OCI-M1 (cell line): ENCODE results near the gene HPS3.

Experiments
- DNase-seq: peaks from one replicate; lab custom pipeline; 2025; lab: John Stamatoyannopoulos, UW

The HPS3 gene

GRCh38 chr3:149120051-149120972, 9.1 kb upstream of the HPS3 start:
- DNase-seq: peak; percentile 70

DNA sequence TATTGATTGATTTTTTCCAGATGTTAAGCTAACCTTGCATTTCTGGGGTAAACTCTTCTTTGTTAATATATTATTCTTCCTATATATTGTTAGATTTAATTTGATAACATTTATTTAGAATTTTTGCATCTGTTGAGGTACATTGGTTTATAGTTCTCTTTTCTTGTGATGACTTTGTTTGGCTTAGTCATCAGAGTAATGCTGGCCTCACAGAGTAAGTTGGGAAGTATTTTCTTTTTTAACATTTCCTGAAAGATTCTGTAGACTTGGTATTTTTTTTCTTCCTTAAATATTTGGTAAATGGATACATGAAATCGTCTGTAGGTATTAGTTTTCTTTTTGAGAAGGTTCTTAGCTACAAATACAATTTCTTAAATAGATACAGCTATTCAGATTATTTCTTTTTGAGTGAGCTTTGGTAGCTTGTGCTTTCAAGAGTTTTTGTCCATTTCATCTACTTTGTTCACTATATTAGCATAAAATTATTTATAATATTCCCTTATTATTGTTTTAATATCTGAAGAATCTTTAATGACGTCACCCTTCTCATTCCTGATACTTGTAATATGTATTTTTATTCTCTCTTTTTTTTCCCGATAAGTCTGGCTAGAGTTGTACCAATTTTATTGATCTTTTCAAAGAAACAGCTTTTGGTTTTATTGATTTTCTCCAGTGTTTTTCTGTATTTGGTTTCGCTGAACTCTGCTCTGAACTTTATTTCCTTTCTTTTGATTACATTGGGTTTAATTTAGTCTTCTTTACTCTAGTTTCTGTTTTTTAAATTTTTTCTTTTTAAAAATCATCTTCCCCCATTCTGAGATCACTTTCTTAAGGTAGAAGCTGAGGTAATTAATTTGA, 6.5 kb upstream of the HPS3 start:
- no peak for DNase-seq

GRCh38 chr3:149128821-149129220, 617 bp upstream of the HPS3 start:
- DNase-seq: peak; percentile 33

DNA sequence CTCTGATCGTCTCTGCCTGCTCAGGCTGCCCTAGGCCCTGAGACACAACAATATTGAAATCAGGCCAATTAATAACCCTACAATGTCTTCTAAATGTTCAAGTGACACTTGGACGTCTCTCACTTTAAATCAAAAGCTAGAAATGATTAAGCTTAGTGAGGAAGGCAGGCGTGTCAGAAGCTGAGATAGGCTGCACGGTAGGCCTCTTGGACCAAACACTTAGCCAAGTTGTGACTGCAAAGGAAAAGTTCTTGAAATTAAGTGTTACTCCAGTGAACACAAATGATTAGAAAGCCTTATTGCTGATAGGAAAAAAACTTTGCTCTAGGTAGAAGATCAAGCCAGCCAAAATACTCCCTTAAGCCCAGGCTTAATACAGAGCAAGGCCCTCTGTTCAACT, 2.2 kb downstream of the HPS3 start:
- DNase-seq: no peak

GRCh38 chr3:149134575-149134974, 5.1 kb downstream of the HPS3 start:
- DNase-seq: no peak

DNA sequence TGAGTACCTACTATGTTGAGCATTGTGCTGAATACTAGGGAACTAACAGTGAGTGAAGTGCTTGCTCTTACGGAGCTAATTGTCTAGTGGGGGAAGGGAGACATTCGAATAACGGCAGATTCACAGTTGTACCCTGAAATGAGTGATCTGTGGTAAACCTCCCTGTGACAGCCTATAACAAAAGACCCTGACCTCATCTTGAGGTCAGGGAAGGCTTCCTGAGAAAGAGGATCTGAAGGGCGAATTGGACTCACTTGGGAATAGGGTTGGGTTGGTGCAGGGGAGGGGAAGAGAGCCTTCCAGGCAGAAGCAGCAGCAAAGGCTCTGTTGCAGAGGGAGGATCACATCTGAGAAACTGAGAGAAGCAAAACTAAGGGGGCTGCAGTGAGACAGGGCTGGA, 13.2 kb downstream of the HPS3 start:
- peak; percentile 8 for DNase-seq

GRCh38 chr3:149145356-149145755, 15.9 kb downstream of the HPS3 start:
- DNase-seq: no peak

GRCh38 chr3:149145974-149146373, 16.5 kb downstream of the HPS3 start:
- DNase-seq: peak; percentile 18

DNA sequence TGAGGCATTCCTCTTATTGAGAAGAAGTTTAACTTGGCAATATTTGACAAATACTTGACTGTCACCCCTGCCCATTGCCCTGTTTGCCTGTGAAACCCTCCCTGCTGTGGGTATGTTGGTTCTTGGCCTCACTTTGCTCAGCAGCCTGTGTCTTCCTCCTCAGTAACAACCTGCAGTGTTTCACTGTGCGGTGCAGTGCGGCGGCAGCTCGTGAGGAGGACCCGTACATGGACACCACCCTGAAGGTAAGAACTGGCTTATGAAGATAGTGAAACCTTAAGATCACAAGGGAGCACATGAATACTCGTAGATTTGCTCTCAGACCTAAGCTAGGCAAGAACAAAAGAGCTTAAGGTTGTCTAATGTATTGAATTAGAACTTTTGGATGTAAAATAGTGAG, 21.0 kb downstream of the HPS3 start:
- DNase-seq: no peak

- DNase-seq: peak; percentile 89
These were observed 22.4 kb downstream of the HPS3 start for GRCh38 chr3:149151843-149152242.

DNA sequence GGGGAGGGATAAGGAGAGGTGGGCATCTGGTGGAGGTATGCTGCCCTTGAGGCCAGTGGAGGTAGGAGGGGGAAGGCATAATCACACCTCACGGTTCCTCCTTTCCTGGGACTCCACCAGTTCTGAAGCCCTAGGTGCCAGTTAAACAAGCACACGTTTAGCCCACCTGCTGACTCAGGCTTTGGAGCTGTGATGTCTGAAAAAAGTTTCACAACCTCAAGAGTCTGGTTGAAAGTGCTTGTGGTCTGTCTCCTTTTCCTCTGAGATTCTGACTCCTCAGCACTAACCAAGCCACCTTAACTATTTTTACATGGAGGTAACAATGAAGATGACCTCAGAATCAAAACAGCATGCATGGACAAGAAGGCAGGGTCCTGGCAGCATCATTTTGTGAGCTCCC, 23.0 kb downstream of the HPS3 start:
- DNase-seq: no peak

DNA sequence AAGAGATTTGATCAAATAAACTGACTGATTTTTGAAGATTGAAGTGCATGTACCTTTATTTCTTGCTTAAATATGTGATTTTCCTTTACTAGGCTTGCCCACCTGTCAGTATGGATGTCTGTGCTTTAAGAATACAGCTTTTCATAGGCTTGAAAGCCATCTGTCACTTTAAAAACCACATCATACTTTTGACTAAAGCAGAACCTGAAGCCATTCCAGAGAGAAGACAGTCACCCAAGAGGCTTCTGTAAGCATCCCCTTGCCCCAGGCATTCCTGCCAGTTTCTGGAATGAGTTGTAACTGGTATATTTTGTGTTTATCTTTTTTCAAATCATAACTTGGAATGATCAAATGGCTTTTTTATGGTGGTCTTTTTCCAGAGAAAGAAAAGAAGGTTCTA, 24.0 kb downstream of the HPS3 start:
- no peak for DNase-seq

GRCh38 chr3:149160754-149161300, 31.4 kb downstream of the HPS3 start:
- DNase-seq: no peak

- no peak for DNase-seq
These were observed 32.6 kb downstream of the HPS3 start for GRCh38 chr3:149162007-149162406.

- no peak for DNase-seq
These were observed 33.6 kb downstream of the HPS3 start for GRCh38 chr3:149163066-149163465.

DNA sequence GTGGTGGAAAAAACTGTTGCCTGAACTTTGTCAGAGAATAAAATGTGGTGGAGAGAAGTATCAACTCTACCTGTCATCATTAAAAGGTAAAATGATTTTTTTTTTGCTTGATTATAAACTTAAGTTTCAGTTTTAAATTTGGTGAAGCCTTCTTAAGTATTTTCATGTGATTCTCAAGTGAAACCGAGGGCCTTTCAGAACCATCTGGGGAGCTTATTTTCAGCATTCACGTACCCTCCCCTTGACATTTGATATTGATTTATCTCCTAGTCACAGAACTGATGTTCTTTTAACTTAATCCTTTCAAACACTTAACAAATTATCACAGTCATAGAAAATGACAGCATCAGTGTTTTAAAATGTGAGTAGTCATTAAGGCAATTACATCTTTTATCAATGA, 38.5 kb downstream of the HPS3 start:
- DNase-seq: no peak

DNA sequence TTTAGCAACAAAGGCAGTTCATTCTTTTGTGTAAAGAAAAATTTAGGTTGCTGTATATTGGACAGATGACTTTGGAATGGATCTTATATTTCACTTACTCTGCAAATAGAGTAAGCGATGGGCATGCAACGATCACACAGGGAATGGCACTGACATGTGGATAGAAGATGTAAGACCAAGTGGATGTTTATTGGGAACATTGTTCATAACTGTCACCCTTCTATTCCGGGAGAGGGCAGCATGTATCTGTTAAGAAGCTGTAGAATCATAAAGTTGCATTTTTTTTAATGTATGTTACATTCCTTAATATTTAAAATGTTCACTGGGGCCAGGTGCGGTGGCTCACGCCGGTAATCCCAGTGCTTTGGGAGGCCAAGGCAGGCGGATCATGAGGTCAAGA, 41.2 kb downstream of the HPS3 start:
- no peak for DNase-seq

DNA sequence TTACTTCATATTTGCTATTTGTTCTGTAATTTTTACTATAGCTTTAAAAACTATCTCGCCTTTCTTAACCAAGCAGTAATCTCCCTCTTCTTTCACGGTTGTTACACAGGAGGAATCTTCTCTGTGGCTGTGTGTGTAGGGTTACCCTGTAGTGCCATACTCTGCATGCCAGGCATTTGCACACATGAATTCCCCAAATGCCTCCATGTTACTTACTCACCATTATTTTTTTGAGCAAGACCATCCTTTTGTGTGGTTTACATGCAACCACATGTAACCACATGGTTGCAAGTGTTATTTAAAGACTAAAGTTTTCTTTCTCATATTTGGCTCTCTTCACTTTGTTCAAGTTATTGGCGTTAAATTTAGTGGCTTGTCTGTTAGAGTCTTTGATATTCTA, 45.5 kb downstream of the HPS3 start:
- DNase-seq: no peak

DNA sequence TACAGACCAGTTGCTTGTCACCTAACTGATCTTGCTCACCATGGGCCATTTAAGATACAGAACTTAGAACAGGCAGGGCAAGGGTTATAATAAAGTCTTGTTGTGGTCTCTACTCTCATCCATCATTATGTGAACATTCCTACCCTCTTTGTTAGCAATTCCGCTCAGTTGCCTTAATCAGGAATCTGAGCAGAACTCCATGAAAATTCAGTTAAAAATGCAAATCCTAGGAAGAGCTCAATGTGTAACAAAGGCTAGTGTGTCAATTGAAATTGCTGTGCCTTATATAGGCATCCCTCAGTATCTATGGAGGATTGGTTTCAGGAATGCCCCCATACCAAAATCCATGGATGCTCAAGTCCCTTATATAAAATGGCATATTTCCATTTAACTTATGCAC, 47.7 kb downstream of the HPS3 start:
- DNase-seq: no peak

DNA sequence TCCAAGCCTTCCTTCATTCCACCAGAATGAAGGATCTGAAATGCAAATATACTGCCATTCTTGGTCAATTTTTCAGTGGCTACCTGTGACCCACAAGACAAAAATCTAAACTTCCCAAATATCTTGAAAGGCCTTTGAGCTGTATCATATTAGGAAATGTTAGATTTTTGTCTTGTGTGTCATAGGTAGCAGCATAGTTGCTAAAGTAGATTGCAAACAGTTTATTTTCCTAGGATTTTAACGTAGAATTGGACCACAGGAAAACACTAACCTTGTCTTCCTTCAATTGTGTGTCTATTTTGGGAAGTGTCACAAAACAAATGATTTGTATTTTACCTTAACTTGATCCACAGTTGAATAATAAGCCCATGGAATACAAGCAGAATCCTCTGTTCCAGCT, 49.8 kb downstream of the HPS3 start:
- no peak for DNase-seq

DNA sequence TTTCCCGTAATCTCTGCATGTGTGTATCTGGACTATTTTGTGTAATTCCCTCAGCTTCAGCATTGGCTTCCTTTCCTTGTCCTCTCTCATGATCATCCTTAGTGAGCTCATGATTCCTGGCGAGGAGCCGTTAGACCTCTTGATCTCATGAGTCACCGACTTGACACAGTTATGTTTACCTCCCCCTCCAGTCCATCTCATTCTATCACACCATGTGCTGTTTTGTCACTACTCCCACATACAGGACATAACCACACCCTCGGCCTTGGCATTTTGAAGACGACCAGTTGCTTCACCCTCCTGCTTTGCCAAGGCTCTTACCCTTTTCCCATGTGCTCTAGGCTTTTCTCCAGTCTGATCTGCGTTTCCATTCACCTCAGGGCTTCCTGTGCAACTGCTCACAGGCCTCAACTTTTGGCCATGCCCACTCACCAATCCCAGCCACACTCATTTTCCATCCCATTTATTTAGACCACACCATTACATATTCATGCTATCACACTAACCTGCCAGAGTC, 50.7 kb downstream of the HPS3 start:
- DNase-seq: peak; percentile 82

DNA sequence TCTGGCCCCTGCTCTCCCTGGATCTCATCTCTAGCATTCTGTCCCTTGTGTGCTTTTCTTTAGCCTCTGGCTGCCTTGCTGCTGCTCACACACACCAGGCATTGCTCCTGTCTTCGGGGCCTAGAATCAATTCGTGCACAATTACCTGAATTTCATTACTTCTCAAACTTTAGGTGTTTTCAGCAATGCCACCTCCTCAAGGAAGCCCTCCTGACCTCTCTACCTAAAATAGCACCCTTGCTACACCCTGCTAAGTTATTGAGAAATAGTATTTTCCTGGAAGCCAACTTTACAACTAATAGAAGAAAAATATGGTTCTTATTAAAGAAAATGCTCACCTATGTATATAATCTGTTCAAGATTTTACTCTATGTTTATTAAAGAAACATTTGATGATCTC, 51.7 kb downstream of the HPS3 start:
- DNase-seq: no peak

DNA sequence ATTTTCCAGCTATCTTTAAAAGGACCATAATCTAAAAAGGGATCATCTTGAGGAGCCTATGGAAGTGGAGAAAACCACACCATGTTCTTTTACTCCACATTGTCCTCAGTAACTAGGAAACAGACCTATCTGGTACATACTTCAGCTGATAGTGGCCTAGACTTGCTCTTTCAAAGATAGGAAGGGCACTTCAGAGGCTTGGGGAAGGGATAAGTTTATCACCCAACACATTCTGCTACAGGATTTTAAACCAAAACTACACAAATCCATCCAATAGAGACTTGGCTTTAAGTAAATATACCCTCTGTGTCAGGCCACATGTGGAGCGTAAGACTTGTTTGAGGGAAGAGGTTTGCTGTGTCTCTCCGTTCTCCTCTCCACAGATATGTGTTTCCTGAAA, 56.8 kb downstream of the HPS3 start:
- DNase-seq: peak; percentile 21
